Fibroblast of the aortic adventitia (primary cell): ENCODE data around the gene ATE1. TPM values are rescaled to one million over a fixed set of nuclear protein-coding genes. Genes with fewer than 3 reads are reported as not detected.

Source experiments
- DNase-seq: peaks from one replicate; pipeline ENCODE4 v3.0.0-alpha.2; 2010; ENCODE audit warnings: low read depth
- H3K4me3 ChIP-seq: 2 replicates; pipeline ENCODE4 v1.5.1; 2011; ENCODE audit warnings: low read depth, mild to moderate bottlenecking, control low read depth, low read length, moderate library complexity
- total RNA-seq: library from RNA; depleted of rRNA; stranded (reverse); fragments of >200 nt; gene quantifications from 2 replicates; pipeline ENCODE4 v1.2.3, GENCODE V29; 2012; ENCODE audit warnings: low replicate concordance
- TF ChIP-seq, protein P1 (sequence below): IDR thresholded peaks from 2 replicates; pipeline ENCODE4 v1.5.1; 2011; ENCODE audit warnings: mild to moderate bottlenecking, low read length, control low read depth, inconsistent platforms; ENCODE audit not compliant: insufficient read depth

Gene ATE1
- total RNA-seq, 1 donor, result 39.9 TPM

DNA sequence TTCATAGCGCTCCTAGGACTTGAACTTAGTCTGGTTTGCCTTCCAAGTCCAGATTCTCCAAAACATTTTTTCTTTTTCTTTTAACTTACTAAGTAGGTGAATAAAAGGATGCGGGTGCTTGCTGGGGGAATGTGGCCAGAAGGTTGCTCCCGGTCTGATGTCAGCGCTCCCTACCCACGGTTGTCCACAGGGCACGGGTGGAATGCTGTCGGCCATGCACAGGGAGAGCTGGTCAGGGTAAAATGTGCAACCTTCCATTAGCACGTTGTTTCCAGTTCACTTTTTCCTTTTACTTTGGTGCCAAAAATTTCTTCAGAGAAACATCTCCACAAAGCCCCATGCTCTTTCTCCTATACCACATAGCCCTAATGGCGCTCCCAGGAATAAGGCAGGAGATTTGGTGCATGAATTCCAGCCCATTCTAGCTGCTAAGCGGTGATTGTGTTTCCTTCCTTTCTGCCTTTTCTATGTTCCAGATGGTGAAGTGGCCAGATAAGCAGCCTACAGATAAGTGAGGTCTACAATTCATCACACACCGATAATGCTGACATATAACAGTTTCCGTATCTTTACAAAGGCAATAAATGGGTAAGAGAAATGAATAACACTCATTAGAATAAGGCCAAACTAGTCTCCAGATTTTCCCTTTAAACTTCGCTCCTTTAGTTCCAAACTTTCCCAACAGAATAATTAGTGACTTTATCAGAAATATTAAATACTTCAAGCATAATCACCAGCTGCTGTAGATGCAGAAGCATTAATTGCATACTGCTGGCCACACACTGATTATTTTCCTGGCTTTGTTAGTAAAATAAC lies 191.3 kb downstream of the ATE1 start:
- TF ChIP-seq, protein P1, sequence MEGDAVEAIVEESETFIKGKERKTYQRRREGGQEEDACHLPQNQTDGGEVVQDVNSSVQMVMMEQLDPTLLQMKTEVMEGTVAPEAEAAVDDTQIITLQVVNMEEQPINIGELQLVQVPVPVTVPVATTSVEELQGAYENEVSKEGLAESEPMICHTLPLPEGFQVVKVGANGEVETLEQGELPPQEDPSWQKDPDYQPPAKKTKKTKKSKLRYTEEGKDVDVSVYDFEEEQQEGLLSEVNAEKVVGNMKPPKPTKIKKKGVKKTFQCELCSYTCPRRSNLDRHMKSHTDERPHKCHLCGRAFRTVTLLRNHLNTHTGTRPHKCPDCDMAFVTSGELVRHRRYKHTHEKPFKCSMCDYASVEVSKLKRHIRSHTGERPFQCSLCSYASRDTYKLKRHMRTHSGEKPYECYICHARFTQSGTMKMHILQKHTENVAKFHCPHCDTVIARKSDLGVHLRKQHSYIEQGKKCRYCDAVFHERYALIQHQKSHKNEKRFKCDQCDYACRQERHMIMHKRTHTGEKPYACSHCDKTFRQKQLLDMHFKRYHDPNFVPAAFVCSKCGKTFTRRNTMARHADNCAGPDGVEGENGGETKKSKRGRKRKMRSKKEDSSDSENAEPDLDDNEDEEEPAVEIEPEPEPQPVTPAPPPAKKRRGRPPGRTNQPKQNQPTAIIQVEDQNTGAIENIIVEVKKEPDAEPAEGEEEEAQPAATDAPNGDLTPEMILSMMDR, result no peak

DNA sequence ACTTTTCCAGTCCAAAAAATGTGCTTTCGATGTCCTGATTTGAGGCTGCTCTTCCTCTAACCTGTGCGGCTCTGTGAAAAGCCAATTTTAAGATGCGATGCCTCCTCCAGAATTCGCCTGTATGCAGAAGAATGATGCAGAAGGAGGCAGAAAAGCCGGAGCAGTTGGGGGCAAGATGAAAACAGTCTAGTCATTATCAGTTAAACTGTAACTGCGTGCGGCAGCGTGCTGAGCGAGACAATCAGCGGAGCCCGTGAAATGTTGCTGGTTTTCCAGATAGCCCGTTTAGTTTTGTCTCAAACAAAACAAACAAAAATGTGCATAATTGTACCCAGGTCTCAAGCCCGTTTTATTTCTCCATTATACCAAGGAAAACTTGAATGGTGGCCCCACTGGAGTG lies 192.6 kb downstream of the ATE1 start:
- H3K4me3 ChIP-seq, result no peak overlapping the region
- TF ChIP-seq, protein P1, result no peak
- DNase-seq, result no peak

More for the DNA sequence above, 191.3 kb downstream of the ATE1 start:
- peak; percentile 28 for DNase-seq
- no peak overlapping the region for H3K4me3 ChIP-seq

DNA sequence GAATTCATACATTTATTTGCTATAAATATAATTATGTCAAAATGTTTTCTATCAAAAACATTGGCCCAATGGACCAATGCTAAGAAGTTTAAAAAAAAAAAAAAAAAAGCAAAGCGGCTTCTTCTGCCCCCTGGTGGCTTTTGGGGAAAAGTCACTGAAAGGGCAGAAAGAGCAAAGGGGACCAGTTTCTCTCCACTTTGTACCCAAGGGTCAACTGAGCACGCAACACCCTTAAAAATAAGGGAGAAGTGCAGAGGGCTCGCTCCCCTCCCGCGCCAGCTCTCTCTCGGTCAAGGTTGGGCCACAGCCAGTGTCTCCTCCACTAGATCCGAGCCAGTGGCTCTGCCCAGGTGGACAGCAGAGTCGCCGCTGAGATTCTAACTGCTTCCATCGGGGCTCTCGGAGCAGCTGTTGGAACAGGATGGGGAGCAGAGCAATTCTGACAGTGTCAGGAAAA lies 193.2 kb downstream of the ATE1 start:
- peak; percentile 27 for DNase-seq
- TF ChIP-seq, protein P1, result peak; percentile 70
- H3K4me3 ChIP-seq, result peak overlapping the region; percentile 2

DNA sequence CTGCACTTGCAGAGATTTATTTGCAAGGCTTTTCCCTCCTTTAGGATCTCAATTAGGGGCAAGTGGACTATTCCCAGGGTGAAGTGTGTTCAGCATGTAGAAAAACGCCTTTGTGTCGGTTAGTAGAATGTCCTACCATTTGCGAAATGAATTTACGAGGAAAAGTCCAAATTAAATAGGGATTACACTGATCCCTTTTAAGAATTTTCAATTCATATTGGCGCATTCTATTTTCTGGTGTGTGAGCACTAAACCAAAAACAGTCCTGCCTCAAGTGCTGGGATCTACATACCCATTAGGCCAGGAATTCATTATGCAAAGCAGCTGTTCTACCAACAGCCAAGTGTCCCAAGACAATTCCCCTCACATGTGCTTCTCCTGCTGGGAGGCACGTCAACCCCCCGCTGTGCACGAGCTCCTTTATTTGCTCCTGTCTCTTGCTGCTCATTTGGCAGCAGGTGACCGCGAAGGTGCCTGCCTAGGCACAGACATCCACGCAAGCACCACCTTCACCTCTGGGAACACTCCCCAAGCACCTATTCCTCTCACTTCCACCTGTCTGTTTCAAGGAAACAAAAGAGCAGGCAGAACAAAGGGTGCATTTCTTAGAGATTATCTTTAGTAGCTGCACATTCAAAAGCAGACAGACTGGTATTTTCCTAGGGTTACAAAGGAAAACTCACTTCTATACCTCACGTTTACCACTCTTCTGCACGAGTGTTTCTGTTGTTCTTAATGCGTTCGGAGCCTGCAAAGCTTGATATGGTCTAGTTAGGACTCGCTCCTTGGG lies 195.0 kb downstream of the ATE1 start:
- DNase-seq, result no peak
- TF ChIP-seq, protein P1, result no peak
- H3K4me3 ChIP-seq, result no peak overlapping the region

DNA sequence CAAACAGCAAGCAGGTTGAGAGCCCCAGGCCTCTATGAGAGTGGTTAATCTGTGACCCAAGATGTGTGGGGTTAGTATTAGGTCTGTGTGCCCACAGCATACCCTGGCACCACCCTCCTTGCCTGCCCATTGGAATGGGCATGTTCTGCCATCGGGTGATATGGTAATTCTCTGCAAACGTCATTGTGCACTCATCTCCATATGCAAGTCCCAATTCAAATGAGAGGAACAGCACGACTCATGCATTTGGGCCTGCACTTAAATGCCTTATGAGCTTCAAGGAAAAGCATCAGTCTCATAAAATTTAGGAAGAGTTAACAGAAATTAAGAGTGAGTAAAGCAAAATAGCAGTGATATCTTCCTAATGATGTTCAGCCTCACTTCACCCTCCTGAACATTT lies 195.7 kb downstream of the ATE1 start:
- no peak overlapping the region for H3K4me3 ChIP-seq
- no peak for DNase-seq
- TF ChIP-seq, protein P1, result no peak

DNA sequence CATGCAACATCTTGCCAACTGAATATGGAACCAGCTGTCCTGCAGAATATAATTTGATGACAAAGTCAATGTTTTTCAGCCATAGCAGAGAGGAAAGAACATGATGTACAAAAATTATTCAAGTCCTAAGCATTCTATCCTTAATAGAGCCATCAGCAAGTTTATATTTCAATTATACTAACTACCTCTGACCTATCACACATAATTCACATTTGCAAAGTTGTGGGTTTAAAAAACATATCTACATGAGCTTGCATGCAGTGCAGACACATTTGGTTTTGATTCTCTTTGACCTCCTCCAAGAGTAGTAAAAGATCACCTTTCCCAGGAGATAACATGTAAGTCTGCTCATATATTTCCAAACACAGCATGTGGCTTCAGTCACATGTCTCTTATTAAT lies 203.5 kb downstream of the ATE1 start:
- DNase-seq, result no peak
- H3K4me3 ChIP-seq, result no peak overlapping the region
- TF ChIP-seq, protein P1, result no peak
